Esophagus muscularis mucosa (tissue), 4 donors: ENCODE measurements around the gene PSAT1. TPM values are rescaled to one million over a fixed set of nuclear protein-coding genes. Genes with fewer than 3 reads are reported as not detected.

Source experiments
- DNase-seq: peaks from one replicate; pipeline ENCODE4 v3.0.0-alpha.2; 2017; ENCODE audit errors: extremely low spot score
- H3K27ac ChIP-seq, 4 donors: fragments of 200-600 bp; sonication (generic); replicated peaks in 1 of 4; 1 replicate in 3 of 4; 2 replicates in 1 of 4; pipeline ENCODE4 v1.5.1; 2016 to 2019; ENCODE audit warnings: mild to moderate bottlenecking in 1 of 4
- H3K27me3 ChIP-seq, 4 donors: fragments of 200-600 bp; sonication (generic); one replicate each; pipeline versions ENCODE4 v1.5.1 to v1.6.0; 2016 to 2019
- H3K36me3 ChIP-seq, 4 donors: fragments of 200-600 bp; sonication (generic); one replicate each; pipeline ENCODE4 v1.5.1; 2016 to 2019
- H3K4me1 ChIP-seq, 4 donors: fragments of 200-600 bp; sonication (generic); one replicate each; pipeline ENCODE4 v1.5.1; 2016 to 2019
- H3K4me3 ChIP-seq, 4 donors: fragments of 200-600 bp; sonication (generic); 1 replicate in 2 of 4; 2 replicates in 2 of 4; pipeline ENCODE4 v1.5.1; 2016 to 2019; ENCODE audit warnings: mild to moderate bottlenecking in 4 of 4, moderate library complexity in 1 of 4
- H3K9me3 ChIP-seq, 4 donors: fragments of 200-600 bp; sonication (generic); 1 replicate in 3 of 4; 2 replicates in 1 of 4; pipeline ENCODE4 v1.5.1; 2016 to 2019
- CTCF ChIP-seq, 3 experiments: fragments of 200-600 bp in 2 of 3; fragments of 450-650 bp in 1 of 3; sonication (generic) in 2 of 3; IDR thresholded peaks; one replicate each; pipeline ENCODE4 v1.5.1; 2017 to 2019; ENCODE audit warnings: antibody characterized with exemption in 3 of 3, mild to moderate bottlenecking in 2 of 3, moderate library complexity in 1 of 3
- EP300 ChIP-seq: sonication (generic); formaldehyde crosslinking; IDR thresholded peaks from one replicate; pipeline ENCODE4 v1.6.1; 2017; ENCODE audit warnings: antibody characterized with exemption
- POLR2A ChIP-seq: fragments of 450-650 bp; IDR thresholded peaks from one replicate; pipeline ENCODE4 v1.6.1; 2017; ENCODE audit warnings: antibody characterized with exemption, moderate library complexity, mild to moderate bottlenecking, low read depth
- POLR2AphosphoS5 ChIP-seq, 2 donors: sonication (generic); formaldehyde crosslinking; IDR thresholded peaks; one replicate each; pipeline ENCODE4 v1.6.1; 2017; ENCODE audit warnings: antibody characterized with exemption in 2 of 2
- WGBS: methylation state at CpG from one replicate; pipeline ENCODE4 v1.1.5; 2018; 5-methylcytosine and 5-hydroxymethylcytosine counted together
- intact Hi-C: fragments of 100-400 bp; cut with DNase I; formaldehyde crosslinking; loops from one replicate; pipeline ENCODE4 v1.15.1; 2023
- total RNA-seq, 4 donors: library from RNA; depleted of rRNA; stranded (reverse); fragments of >200 nt; gene quantifications; one replicate each; pipeline versions ENCODE4 v1.1.0 to v1.2.1, GENCODE V29; 2016

Gene PSAT1
- total RNA-seq, 4 donors from 2014 or later = 1.7 to 4.6 (median 2.5) TPM

- H3K36me3 ChIP-seq = no peaks in the 10 kb centered on the region
- TF ChIP-seq POLR2AphosphoS5 (IDR thresholded peaks at IDR 0.05) (no peak), CTCF (IDR thresholded peaks at IDR 0.05) (no peak), EP300 (no peak), POLR2A (no peak)
- H3K4me3 ChIP-seq = no peak overlapping the region
- DNase-seq = no peak
- no peaks in the 10 kb centered on the region for H3K9me3 ChIP-seq
- WGBS = 100% methylated on average over 1 of the region's 1 CpG
- H3K27ac ChIP-seq = no peak overlapping the region
- H3K27me3 ChIP-seq = no peaks in the 10 kb centered on the region
- no peaks in the 10 kb centered on the region for H3K4me1 ChIP-seq
- intact Hi-C loops = no loop called here
These were observed 7.5 kb upstream of the PSAT1 start for GRCh38 chr9:78289474-78289873.

- Histone ChIP-seq H3K27ac (no peak overlapping the region), H3K27me3 (no peaks in the 10 kb centered on the region), H3K36me3 (no peaks in the 10 kb centered on the region), H3K4me1 (peaks cover 8 to 13% (median 9%) of the 10 kb centered on the region in 4 donors), H3K4me3 (no peak overlapping the region), H3K9me3 (no peaks in the 10 kb centered on the region)
- no peak for DNase-seq
- 93% methylated on average over 8 of the region's 8 CpGs for WGBS
- TF ChIP-seq EP300 = no peak
- no peak for TF ChIP-seq CTCF (IDR thresholded peaks at IDR 0.05)
- no peak for TF ChIP-seq POLR2A
- no peak for TF ChIP-seq POLR2AphosphoS5 (IDR thresholded peaks at IDR 0.05)
- intact Hi-C loops = no loop called here
These were observed 5.5 kb upstream of the PSAT1 start for GRCh38 chr9:78291240-78291925.

- intact Hi-C loops = no loop called here
- Histone ChIP-seq H3K9me3 (no peaks in the 10 kb centered on the region), H3K4me3 (no peak overlapping the region), H3K27ac (no peak overlapping the region), H3K36me3 (no peaks in the 10 kb centered on the region), H3K4me1 (peaks cover 14 to 19% (median 15%) of the 10 kb centered on the region in 4 donors), H3K27me3 (no peaks in the 10 kb centered on the region)
- DNase-seq = no peak
- TF ChIP-seq POLR2A (no peak), POLR2AphosphoS5 (IDR thresholded peaks at IDR 0.05) (no peak), EP300 (no peak), CTCF (IDR thresholded peaks at IDR 0.05) (no peak)
- 72% methylated on average over 6 of the region's 6 CpGs for WGBS
These were observed 4.9 kb upstream of the PSAT1 start for GRCh38 chr9:78292026-78292425.

- H3K27ac ChIP-seq = no peak overlapping the region
- intact Hi-C loops = no loop called here
- no peaks in the 10 kb centered on the region for H3K9me3 ChIP-seq
- peaks cover 23 to 28% (median 24%) of the 10 kb centered on the region in 4 donors for H3K4me1 ChIP-seq
- no peak for TF ChIP-seq POLR2AphosphoS5 (IDR thresholded peaks at IDR 0.05)
- no peak for TF ChIP-seq EP300
- no peak for TF ChIP-seq POLR2A
- TF ChIP-seq CTCF (IDR thresholded peaks at IDR 0.05) = no peak
- H3K4me3 ChIP-seq = no peak overlapping the region
- H3K27me3 ChIP-seq = peaks cover 0 to 2% (median 0%) of the 10 kb centered on the region in 4 donors
- H3K36me3 ChIP-seq = no peaks in the 10 kb centered on the region
- peak; percentile 42 for DNase-seq
- 91% methylated on average over 9 of the region's 9 CpGs for WGBS
These were observed 4.0 kb upstream of the PSAT1 start for GRCh38 chr9:78292716-78293497.
